ENCODE data around the gene SPNS2.

SPNS2 gene

DNA sequence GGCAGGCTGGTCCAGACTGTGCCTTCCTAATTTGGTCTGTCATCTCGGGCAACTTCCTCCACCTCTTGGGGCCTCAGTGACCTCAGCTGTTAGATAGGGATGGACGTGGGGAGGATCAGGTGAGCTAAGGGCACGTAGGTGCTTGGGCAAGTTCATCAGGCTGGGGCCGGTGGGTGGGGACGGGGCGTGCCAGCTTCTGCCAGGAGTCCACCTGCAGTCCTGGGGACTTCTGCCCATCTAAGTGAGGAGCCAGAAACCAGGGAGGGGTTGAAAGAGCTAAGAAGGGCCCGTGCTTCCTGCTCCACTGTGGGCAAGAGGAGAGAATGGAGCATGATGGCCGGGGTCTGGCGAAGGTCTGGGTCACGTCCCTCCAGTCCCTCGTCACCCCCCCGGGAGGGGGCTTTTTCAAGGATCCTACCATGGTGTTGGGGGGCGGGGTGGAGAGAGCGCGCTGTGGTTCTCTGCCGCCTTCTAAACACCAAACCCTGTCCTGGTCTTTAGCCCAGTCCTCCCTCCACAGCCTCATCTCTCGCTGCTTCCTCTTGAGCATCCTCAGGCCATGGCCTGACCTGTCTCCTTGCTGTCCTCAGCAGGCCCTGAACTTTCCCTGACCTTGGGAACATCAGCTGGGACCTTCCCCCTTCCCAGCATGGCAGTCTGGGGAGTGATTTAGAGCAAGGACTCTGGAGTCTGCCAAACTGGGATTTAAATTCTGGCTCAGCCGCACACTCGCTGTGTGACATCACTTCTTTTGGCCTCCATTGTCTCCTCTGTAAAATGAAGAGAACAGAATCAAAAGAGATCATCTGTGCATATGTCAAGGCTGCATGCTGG lies 21.6 kb downstream of the SPNS2 start:
- DNase-seq (ENCODE audit: low read depth) = no peak

DNA sequence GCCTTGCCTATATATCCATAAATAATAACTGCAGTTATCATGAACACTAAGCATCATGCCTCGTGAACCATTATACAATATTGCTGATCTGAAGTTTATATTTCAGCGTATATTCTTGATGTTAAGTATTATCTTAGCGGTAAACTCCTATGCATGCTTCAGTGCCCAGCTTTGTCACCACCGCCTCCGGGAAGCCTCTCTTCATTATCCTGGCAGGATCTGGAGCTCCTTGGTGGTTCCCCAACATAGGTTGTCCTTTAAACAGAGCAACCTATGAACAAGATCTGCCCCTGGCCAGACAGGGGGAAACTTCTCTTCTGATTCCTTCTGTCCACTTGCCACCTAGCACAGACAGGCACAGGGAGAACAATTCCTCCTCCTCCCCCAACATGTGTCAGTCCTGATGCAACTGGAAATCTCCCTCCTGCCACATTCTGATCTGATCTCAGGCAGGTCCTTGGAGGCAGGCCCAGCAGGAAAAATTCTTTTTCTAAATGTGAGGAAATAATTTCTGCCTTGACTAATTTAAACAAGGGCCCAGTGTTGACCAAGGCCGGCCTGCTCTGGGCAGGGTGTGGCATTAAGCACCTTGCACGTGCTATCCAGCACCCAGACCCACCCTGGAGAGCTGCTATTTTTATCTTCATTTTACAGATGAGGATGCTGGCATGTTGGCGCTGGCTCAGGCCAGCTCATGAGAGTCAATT lies 22.4 kb downstream of the SPNS2 start:
- DNase-seq (ENCODE audit: low read depth) = no peak

DNA sequence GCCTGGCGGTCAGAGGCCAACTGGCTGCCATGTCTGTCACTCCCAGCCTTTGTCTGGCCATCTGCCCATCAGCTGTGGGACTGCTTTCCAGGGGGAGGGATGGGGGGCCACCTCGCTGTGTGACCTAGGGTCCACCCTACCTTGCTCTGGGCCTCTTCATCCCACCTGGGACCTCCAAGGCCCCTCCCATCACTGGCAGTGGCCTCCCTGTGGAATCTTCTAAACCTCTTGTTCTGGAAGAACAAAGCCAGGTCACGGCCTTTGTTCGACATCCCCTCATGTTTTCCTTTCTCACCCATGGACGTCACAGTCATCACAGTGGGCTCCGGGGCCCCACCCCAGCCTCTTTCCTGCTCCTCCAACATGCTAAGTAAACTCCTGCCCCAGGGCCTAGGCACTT lies 24.0 kb downstream of the SPNS2 start:
- DNase-seq (ENCODE audit: low read depth) = no peak

DNA sequence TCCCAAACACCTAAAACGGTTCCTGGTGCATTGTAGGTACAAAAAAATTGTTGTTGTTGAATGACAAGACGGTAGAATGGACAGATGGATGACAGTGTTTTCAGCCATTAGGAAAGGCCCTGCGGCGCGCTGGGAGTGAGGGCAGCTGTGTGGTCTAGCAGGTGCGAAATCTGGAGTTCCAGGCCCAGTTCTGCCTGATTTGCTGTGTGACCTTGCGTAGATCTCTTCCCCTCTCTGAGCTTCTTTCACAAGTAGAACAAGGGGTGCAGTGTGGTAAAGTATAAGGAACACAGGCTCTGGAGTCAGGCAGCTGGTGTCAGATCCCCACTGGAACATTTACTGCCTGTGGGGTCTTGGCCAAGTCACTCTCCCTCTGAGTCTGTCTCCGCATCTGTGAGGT lies 25.3 kb downstream of the SPNS2 start:
- DNase-seq (ENCODE audit: low read depth) = no peak

DNA sequence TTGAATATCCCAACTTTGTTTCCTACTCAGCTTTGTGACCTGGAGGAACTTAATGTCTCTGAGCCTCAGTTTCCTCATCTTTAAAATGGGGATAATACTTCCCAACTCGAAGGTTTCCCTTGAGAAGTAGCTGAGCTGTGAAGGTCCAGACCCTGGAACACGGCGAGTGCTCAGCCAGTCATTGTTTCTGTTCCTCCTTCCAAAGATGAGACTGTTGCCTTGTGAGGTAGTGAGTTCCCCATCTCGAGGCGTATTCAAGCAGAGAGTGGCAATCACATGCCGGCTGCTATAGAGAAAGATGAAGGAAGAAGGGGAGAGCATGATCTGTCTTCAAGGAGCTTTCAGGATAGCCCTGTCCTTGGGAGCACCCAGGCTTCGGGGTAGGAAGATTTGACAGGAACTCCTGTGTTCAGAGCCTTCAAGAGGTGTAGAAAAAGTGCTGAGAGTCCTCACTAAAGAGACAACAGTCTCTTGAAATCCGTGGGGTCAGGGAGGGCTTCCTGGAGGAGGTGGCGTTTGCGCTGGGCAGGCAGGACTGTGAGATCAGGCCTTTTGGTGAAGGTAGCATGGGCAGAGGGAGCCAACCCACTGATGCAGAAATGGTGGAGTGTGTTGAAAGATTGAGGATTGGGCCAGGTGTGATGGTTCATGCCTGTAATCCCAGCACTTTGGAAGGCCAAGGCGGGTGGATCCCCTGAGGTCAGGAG lies 27.2 kb downstream of the SPNS2 start:
- no peak for DNase-seq (ENCODE audit: low read depth)

DNA sequence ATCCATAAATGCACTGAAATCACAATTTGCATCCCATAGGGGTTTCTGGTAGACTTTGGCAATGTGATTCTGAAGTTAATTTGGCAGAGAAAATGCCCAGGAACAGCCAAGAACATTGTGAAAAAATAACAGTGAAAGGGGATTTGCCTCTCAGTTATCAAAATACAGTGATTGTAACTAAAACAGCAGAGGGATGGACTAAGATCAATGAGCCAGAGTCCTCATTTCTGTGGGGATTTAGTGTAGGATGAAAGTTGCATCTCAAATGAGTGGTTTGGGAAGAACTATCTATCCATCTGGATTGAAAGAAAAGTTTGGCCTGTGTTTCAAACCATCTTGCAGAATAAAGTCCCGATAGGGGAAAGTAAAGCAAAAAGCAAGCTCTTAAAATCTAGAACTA lies 28.5 kb downstream of the SPNS2 start:
- DNase-seq (ENCODE audit: low read depth) = no peak

DNA sequence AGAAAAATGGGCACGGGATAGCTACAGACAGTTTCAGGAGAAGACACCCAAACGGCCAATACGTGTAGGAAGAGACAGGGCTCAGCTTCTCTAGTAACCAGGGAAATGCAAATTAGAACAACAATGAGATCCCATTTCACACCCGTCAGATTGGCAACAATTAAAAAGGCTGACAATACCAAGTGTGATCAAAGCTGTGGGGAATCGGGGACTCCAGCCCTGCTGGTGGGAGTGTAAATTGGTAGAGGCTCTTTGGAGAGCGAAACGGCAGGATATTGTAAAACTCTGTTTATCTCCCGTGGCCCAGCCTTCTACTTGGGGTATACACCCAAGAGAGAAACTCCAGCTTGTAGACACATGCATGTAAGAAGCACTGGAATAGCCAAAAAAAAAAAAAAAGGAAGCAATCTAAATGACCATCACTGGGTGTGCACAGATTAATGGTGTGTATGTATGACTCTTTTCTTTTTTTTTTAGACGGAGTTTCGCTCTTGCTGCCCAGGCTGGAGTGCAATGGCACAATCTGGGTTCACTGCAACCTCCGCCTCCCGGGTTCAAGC lies 29.0 kb downstream of the SPNS2 start:
- DNase-seq (ENCODE audit: low read depth) = no peak

DNA sequence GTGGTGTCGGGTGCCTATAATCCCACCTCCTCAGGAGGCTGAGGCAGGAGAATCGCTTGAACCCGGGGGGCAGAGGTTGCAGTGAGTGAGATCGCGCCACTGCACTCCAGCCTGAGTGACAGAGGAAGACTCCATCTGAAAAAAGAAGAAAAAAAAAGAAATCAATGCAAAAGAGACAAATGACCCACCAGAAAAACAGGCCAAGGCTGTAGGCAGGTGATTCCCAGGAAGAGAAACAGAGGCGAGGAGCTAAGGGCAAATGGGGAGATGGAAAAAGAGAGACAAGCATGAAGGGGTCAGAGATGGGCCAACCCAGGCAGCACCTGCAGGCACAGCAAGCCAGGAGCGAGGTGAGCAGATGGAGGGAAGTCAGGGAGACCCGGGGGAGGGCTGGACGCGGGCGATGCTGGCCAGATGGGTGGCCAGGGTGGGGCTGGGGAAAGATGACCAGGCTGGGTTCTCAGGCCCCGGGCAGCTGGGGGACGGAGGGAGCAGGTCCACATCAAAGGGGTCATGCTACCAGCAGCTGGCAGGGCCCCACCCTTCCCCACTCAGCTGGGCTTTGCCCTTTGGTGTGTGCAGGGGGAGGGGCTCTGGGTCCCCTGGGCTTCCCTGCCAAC lies 31.0 kb downstream of the SPNS2 start:
- DNase-seq (ENCODE audit: low read depth) = no peak

DNA sequence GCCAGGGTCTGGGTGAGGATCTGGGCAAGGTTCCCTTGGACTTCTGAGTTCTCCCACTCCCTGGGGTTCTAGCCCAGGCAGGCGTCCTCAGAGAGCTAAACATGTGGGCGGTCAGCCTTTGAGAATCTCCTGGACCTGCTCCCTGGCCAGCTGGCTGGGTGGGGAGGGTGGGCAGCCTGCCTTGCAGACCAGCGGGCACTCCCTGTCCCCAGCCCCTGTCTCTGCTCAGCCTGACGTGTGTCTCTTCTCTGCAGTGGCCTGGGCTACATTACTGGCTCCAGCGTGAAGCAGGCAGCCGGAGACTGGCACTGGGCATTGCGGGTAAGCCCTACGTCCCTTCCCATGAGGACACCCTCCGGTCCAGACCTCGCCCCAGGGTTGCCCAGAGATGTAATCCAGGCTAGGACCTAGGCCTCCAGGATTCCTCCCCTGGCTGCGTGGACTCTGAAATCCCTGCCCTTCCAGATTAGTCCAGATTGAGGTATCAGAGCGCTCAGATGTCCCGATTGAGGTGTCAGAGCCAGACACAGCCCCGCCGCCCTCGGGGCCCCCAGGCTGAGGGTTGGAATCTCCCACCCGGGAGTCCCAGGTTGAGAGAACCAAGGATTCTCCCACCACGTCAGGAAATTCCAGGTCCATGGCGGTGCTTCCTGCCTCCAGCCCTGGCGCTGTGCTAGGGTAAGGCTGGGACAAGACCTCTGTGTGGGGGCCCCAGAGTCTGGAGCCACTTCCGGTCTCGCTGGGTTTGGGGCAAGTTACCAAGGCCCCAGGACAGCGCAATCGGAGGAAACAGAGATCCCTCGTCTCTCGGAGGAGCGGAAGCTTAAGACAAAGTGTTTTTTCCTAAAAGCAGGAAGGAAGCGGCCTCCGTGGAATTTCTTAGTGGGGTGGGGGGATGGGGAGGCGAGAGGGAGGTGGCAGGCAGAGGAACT lies 32.4 kb downstream of the SPNS2 start:
- DNase-seq (ENCODE audit: low read depth) = no peak

DNA sequence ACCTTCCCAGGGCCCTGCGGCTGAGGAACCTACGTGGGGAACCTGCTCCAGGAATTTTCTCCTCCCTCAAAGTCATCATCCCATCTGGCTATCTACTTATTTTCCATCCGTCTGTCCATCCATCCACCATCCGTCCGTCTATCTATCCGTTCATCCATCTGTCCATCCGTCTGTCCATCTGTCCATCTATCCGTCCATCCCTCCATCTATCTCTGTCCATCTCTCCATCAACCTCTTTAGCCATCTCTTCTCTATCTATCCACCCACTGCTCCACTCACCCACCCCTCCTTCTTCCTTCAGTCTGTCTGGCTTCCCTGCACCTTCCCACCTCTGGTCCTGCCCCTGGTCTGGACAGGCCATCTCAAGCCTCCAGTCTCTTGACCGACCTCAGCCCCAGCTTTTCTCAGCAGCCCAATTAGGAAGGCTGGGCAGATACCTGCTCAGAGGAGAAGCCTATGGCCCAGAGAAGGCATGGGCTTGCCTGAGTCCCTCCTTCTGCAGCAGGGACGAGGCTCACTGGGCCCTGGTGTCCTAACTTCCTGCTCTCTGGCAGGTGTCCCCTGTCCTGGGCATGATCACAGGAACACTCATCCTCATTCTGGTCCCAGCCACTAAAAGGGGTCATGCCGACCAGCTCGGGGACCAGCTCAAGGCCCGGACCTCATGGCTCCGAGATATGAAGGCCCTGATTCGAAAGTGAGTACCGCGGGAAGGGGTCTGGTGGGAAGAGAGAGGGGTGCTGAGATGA lies 33.5 kb downstream of the SPNS2 start:
- DNase-seq (ENCODE audit: low read depth) = no peak

DNA sequence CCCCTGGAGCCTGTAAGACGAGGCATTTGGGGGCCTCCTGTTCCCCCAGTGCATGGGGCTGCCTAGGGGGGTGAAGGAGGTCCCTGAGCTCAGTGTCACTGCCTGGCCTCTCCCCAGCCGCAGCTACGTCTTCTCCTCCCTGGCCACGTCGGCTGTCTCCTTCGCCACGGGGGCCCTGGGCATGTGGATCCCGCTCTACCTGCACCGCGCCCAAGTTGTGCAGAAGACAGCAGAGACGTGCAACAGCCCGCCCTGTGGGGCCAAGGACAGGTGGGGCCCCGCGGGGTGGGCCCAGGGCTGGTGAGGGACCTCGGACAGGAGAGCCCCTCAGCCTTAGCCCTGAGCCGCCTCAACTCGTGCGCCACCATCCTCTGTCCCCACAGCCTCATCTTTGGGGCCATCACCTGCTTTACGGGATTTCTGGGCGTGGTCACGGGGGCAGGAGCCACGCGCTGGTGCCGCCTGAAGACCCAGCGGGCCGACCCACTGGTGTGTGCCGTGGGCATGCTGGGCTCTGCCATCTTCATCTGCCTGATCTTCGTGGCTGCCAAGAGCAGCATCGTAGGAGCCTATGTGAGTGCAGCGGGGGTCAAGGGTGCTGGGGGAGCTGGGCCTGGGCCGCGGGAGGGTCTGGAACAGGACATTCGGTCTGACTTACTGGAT lies 34.3 kb downstream of the SPNS2 start:
- DNase-seq (ENCODE audit: low read depth) = no peak

DNA sequence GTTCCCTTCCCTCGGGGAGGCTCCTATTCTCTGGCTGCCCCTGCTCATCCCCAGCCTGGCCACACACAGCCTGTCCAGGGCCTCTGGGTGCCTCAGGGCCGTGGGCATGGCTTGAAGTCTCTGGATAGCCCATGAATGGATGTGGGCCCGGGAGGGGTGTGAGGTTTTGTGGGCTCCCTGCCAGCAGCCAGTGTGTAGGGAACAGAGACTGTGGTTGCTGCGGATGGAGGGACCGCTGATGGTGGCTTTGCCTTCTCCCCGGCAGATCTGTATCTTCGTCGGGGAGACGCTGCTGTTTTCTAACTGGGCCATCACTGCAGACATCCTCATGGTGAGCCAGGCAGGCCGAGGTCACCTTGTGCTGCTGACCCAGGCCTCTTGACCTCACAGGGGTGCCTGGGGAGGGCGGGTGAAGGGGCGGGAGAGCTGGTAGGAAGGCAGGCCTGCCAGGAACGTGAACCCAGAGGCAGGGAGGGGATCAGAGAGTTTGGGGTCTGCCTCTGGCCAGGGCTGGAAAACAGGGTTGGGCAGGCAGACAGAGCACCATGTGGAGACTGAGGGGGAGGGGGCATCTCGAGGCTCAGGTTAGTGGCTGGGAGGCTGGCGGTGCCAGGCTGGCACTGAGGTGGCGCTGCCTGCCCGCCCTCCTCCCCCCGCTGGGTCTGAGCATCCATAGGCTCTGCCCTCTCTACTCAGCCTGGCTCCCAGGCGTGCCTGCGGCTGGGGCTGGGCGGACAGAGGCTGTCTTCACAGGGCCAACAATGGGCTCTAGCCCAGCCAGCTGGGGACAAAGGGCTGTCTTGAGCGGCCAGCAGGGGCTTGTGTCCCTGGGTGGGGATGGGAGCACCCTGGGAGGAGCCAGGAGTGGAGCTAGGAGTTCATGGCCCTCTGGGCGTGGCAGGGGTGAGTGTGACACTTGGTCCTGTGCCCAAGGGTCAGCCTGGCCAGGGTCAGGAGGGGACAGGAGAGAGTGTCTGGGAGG lies 35.1 kb downstream of the SPNS2 start:
- DNase-seq (ENCODE audit: low read depth) = no peak

DNA sequence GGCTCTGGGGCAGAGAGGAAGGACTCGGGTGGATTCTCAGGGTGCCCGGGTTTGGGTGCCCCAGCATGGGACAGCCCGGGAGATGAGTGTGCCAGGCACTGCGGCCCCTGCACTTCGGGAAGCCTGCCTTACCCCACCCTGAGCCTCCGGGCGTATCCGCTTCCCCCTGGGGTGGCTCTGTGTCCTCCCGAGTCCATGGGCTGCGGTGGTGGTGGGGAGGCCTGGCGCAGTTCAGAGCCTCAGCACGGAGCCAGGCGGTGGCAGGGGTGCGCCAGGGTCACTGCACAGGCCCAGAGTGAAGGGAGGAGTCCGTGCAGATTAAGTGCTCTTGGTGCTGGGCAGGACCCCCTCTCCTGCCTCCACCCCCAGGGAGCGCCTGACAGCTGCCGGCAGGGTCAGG lies 35.8 kb downstream of the SPNS2 start:
- no peak for DNase-seq (ENCODE audit: low read depth)

DNA sequence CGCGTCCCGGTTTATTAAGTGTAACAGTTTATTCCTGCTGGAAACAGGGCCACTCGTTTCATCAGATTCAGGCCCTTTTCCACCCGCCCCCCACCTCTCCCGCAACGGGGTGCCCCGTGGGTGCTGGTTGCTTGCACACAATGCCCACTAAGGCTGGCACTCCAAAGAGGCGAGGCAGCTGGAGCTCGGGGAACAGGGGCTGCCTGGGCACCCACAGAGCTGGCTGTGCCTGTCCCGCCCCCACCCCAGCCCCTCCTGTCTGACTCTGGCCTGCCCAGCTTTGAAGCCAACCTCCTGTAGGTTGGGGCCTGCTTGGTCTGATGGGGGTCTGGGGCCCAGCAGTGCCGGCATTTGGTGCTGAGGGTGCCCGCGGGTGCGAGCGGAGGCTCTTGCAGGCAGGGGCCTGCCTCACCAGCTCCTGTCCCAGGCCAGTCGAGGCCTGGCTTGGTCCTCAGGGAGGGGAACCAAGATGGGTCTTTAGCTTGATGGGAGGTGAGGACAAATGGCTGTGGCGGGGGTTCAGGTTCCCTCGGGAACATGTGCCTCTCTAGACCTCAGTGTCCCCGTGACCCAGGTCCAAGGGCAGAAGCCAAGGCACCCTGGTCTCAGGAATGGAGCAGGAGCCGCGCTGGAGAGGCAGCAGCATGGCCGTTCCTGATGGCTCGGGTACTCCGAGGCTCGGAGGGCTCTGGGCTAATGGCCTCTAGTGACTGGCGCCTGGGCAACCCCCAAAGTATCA lies 36.4 kb downstream of the SPNS2 start:
- no peak for DNase-seq (ENCODE audit: low read depth)

DNA sequence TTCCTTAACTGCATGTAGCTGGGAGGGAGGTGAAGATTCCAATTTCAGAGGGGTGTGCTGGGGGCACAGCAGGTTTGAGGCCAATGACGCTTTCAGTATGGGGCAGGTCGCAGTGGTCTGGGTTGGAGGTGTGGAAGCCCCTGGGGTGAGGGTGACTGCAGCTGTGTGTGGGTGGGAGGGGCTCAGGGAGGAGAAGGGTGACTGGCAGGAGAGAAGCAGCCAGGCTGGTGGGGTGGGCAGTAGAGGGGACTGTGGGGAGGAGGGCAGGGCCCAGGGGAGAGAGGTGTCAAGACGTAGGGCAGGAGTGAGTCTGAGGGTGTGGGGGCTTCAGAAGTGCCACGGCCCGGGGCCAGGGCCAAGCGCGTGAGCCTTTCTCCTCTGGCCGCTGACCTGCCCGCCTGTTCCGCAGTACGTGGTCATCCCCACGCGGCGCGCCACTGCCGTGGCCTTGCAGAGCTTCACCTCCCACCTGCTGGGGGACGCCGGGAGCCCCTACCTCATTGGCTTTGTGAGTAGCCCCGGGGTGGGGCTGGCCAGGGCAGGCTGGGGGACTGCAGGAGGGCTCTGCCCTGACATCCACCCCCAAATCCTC lies 37.1 kb downstream of the SPNS2 start:
- DNase-seq (ENCODE audit: low read depth) = no peak

DNA sequence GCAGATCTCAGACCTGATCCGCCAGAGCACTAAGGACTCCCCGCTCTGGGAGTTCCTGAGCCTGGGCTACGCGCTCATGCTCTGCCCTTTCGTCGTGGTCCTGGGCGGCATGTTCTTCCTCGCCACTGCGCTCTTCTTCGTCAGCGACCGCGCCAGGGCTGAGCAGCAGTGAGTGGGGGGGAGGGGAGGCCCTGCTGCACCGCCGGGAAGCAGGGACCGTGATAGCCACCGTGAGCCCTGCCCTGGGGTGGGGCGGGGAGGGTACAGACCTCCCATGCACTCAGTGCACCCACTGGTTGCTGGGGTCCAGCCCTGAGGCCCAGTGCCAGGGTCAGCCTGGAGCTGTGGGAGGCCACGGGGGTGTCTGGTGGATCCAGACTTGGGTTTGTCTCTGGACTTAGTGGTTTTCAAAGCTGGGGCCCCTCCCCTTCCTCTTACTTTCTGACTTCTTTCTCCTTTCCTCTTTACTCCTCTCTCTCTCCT lies 37.6 kb downstream of the SPNS2 start:
- no peak for DNase-seq (ENCODE audit: low read depth)

DNA sequence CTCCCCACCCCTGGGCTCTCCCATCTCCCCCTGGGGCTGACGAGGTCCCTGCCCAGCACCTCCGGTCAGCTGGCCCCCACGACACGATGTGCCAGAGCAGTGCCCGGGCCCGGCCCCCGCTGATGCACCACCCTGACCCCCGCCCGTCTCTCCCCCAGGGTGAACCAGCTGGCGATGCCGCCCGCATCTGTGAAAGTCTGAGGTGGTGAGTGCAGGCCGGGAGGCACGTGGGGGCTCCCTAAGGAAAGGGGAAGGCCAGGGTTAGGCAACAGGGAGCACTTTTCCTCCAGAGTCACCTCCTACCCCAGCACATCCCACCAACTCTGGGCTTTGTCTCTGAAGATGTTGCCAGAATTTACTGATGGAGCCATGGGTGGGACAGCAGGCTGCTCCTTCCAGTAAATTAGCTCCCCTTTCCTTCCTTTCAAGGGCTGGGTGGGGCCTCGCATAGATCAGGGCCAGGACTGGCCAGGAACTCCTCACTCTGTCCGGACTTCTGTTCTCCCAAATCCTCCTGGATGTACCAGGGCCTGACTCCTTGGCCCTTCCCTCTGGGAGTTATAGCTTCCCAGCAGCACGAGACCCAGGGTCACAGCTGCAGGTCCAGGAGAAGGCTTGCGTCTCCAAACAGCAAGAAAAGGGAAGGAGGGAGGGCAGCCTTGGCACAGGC lies 38.2 kb downstream of the SPNS2 start:
- no peak for DNase-seq (ENCODE audit: low read depth)
